GM18505 (cell line): ENCODE results near the gene MAST1.
"Not testable (repeated sequence)": the region's sequence is repeated elsewhere in the genome, so short reads cannot be mapped to it uniquely, and the experiment has no call there.

Experiments used
- ATAC-seq: cut with Tn5 transposase; IDR thresholded peaks from one replicate; pipeline ENCODE4 v1.9.1; 2021; ENCODE audit not compliant: unreplicated experiment
- POLR2A ChIP-seq: IDR thresholded peaks from 4 replicates; pipeline ENCODE4 v1.6.1; 2011; ENCODE audit warnings: borderline replicate concordance; ENCODE audit not compliant: insufficient read depth, insufficient read length; ENCODE audit errors: extremely low read depth

MAST1 gene

GRCh38 chr19:12794971-12795381, 43.3 kb upstream of the MAST1 start:
- no peak for TF ChIP-seq POLR2A

GRCh38 chr19:12796146-12797071, 41.9 kb upstream of the MAST1 start:
- TF ChIP-seq POLR2A = no peak
- no peak for ATAC-seq

More at GRCh38 chr19:12794971-12795381, 43.3 kb upstream of the MAST1 start:
- no peak for ATAC-seq

- ATAC-seq = no peak
- TF ChIP-seq POLR2A = no peak
These were observed 41.2 kb upstream of the MAST1 start for GRCh38 chr19:12797141-12797587.

- not testable (repeated sequence) for ATAC-seq
These were observed 40.7 kb upstream of the MAST1 start for GRCh38 chr19:12797607-12798006.

GRCh38 chr19:12799742-12800465, 38.4 kb upstream of the MAST1 start:
- no peak for TF ChIP-seq POLR2A
- ATAC-seq = no peak

- ATAC-seq = no peak
- no peak for TF ChIP-seq POLR2A
These were observed 37.9 kb upstream of the MAST1 start for GRCh38 chr19:12800466-12800770.

- no peak for ATAC-seq
- TF ChIP-seq POLR2A = no peak
These were observed 37.3 kb upstream of the MAST1 start for GRCh38 chr19:12800923-12801465.

GRCh38 chr19:12801466-12802266, 36.6 kb upstream of the MAST1 start, which contains the start of the genes PRDX2 and THSD8:
TSS of gene PRDX2 (minus strand) at chr19:12801800. CDS start at chr19:12801261, 539 bp downstream.
TSS of gene THSD8 (plus strand) at chr19:12802069. CDS start at chr19:12802072, 3 bp downstream.
- peak; percentile 97 for TF ChIP-seq POLR2A
- peak; percentile 42 for ATAC-seq

- no peak for ATAC-seq
- TF ChIP-seq POLR2A = no peak
These were observed 35.8 kb upstream of the MAST1 start for GRCh38 chr19:12802267-12803106.

- TF ChIP-seq POLR2A = no peak
- ATAC-seq = no peak
These were observed 34.3 kb upstream of the MAST1 start for GRCh38 chr19:12804051-12804450.

GRCh38 chr19:12806242-12807081, 31.9 kb upstream of the MAST1 start, which contains the start of gene RNASEH2A:
TSS of gene RNASEH2A (plus strand) at chr19:12806584. CDS start at chr19:12806674, 90 bp downstream.
- peak; percentile 75 for TF ChIP-seq POLR2A
- ATAC-seq = peak; percentile 73

- no peak for TF ChIP-seq POLR2A
- no peak for ATAC-seq
These were observed 23.2 kb upstream of the MAST1 start for GRCh38 chr19:12815088-12815487.

- not testable (repeated sequence) for ATAC-seq
These were observed 21.1 kb upstream of the MAST1 start for GRCh38 chr19:12817188-12817587.

- ATAC-seq = not testable (repeated sequence)
These were observed 20.5 kb upstream of the MAST1 start for GRCh38 chr19:12817810-12818209.
